Dedifferentiated amniotic fluid mesenchymal stem cell (primary cell): ENCODE measurements around the gene UPK3B.
"Not testable (repeated sequence)": the region's sequence is repeated elsewhere in the genome, so short reads cannot be mapped to it uniquely, and the experiment has no call there.

Experiments
- DNase-seq: peaks from one replicate; pipeline ENCODE4 v3.0.0-alpha.2; 2016; ENCODE audit errors: extremely low spot score

Gene UPK3B

DNA sequence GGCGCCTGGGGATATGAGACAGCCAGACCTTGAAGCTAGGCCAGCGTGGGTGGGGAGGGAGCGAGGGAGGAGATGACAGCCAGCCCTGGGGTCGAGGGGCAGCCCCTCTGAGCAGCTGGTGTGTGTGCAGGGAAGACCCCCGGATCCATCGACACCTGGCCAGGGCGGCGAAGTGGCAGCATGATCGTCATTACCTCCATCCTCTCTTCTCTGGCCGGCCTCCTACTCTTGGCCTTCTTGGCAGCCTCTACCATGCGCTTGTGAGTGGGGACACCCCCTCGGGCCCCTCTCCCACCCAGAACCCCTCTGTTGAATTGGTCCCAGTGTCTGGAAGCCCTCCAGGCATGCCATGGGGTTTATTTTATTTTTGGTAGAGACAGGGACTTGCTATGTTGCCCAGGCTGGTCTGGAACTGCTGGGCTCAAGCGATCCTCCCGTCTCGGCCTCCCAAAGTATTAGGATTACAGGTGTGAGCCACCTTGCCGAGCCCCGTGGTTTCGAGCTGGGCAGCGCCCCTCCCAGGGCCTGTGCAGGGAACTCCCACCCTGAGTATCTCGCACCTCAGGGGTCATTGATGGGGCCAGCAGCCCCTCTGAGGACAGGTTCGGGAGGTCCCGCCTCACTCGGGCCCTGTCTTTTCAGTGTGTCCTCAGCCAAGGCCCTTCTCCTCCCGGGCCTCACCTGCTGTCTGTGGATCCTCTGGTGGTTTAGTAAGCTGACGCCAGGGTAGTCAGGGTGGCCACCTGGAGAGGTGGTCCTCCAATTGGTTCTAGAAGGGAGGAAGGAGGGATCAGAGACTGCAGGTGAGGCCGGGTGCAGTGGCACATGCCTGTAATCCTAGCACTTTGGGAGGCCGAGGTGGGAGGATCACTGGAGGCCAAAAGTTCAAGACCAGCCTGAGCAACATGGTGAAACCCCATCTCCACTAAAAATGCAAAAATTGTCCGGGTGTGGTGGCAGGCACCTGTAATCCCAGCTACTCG, 3.8 kb downstream of the UPK3B start:
- DNase-seq, result no peak

DNA sequence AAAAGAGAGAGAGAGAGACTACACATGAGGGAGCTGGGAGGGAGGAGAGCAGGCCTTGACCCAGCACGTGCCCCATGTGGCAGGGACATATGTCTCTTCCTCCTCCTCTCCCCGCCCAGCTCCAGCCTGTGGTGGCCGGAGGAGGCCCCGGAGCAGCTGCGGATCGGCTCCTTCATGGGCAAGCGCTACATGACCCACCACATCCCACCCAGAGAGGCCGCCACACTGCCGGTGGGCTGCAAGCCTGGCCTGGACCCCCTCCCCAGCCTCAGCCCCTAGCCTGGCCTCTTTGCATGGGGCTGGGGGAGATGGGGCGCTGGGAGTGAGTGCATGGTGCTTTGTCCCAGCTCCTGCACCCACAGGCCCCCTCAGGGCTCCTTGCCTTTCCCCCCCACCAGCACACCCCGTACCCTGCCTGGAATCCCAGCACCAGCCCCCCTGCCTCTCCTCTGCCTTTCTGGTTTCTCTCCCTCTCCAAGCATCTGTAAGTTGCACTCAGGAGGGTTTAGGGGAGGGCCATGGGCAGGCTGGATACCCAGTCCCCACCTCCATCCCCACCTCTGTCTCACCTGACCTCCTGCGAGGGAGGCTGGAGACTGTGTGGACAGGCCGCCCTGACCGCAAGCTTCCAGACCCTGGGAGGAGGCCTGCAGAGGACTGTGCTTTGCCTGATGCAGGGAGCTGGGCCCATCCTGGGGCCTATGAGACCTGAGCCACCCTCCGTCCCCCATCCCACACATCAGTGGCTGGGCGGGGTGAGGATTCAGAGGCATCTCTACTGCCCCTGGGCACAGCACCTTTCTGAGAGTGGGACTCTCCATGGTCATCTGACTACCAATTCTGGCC, 4.8 kb downstream of the UPK3B start:
- DNase-seq, result no peak

DNA sequence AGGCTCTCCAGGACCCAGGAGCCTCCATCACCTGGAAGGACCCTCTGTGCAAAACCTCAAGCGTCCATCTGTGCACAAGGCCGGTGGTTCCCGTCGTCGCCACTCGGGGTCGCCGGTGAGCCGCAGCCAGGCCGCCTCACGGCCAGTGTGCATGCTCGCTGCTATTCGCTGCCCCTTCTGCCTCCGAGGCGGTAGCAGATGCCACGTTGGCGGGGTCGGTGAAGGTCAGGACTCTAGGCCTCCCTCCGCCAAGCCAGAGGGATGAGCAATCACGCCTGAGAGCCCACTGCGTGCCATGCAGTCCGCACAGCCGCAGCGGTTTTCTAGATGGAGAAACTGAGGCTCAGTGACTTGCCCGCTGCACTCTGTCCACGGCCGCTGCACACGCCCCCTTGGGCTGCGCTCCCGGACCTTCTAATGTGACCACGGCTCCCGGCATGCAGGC, 5.7 kb downstream of the UPK3B start:
- DNase-seq, result no peak

DNA sequence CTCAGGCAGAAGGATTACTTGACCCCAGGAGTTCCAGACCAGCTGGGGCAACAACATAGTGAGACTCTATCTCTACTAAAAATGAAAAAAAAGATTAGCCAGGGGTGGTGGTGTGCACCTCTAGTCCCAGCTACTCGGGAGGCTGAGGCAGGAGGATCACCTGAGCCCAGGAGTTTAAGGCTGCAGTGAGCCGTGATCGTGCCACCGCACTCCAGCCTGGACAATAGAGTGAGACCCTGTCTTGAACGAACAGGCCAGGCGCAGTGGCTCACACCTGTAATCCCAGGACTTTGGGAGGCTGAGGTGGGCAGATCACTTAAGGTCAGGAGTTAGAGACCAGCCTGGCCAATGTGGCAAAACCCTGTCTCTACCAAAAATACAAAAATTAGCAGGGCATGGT, 6.6 kb downstream of the UPK3B start:
- DNase-seq, result not testable (repeated sequence)

DNA sequence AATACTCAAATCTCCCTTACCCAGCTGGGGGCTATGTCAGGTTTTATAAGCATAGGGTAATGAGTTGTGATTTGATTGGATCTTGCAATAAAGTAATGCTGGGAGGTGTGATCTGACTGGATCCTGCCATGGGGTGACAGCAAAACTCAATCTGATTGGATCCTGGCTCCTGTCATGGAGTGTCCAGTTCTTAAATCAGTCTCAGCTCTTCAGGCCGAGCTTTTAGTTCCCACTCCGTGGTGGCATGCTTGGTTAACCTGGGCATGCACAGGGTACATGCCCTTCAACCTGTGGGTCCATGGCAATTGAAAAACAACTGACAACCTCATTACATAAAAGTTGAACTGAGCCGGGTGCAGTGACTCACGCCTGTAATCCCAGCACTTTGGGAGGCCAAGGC, 15.8 kb downstream of the UPK3B start:
- not testable (repeated sequence) for DNase-seq

DNA sequence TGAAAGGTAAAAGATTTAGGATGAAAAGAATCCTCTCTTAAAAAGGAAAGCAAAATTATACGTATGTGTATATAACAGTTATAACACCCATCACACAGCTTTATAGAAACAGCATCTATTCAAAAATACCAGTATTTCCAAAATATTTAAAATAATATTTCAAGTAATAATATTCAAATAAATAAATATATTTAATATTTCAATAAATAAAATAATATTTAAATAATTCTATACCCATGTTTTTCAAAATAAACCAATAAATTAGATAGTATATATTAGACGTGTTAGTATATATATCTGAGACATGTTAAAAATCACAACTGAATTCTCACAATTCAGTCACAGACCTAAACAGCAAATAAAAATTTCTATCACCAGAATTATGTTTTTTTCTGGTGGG, 21.3 kb downstream of the UPK3B start:
- not testable (repeated sequence) for DNase-seq

DNA sequence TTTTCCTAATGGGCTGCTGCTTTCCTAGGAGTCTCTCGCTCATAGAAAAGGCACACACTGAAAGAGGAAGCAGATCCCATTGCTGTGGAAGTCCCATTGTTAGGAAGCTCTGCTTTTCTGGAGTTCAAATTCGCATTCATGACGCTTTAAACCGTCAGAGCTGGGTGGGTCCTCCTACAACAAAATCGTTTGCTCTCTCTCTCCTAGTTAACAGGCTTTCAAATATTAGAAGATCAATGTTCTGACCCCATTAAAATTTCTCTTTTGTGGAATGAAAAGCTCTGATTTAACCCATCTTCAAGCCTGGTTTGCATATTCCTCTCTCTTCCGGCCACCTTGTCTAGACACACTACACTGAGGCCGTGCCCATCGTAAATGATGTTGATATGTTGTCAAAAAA, 32.8 kb downstream of the UPK3B start, which contains the start of gene SPDYE16:
TSS of gene SPDYE16 (minus strand) at position 101 of the 400 bp plus-strand sequence. CDS start 1,838 bp downstream, outside the sequence.
- not testable (repeated sequence) for DNase-seq

DNA sequence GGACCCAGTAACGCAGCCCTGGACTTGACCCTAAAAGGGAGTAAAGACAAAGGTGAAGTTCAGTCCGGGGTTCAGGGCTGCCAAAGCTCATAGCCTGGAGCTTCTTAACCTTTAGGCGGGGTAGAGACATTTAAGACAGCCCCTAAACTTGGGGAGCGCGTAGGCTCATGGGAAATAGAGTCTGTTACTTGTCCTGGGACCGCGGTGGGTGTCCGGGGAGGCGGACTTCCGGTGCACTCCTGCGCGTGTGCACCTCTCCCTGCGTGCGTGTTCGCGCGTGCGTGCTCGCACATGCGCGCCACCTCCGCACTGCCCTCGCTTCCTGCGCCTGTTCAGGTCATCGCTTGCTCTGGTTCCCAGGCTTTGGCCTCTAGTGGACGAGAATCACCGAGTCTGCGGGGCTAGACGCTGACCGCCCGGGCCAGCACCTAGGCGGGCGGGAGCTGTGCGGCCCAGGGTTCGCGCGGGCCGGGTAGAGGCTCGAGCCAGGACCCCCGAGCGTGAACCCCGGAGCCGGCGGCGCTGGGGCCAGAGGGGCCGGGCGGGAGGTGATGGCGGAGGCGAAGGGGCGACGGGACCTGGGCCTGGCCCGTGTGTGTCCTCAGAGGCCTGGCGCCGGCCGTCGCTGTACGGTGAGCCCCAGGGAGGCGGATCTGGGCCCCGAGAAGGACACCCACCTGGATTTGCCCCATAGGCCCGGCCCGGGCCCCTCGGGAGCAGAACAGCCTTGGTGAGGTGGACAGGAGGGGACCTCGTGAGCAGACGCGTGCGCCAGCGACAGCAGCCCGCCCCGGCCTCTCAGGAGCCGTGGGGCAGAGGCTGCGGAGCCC, 38.9 kb downstream of the UPK3B start:
- peak; percentile 66 for DNase-seq

DNA sequence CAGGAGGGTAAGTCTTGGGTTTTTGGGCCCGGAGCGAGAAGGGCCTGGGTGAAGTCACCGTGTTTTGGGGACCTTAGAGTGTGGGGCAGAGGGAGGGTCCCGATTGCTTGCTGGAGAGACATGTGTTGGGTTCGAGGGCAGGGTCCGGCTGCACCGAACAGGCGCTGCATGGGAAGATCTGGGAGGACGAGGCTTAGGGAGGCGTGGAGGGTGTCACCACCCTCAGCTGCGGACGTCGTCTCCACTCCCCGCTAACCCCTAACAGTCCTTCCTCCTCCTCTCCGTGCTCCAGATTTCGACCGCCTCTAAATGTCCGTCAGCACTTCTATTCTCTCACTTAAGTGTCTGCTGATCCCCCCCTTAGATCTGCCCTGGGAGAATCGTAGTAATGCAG, 39.5 kb downstream of the UPK3B start:
- not testable (repeated sequence) for DNase-seq

DNA sequence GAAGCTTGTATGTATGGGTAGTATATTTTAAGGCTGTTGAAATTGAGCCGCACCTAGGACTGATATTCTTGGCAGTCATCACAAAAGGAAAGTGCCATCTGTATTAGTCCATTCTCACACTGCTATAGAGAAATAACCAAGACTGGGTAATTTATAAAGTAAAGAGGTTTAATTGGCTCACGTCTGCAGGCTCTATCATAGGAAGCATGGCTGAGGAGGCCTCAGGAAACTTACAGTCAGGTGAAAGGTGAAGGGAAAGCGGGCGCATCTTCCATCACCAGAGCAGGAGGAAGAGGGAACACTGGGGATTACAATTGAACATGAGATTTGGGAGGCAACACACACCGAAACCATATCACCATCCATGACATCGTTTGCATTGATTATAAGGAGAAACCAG, 41.6 kb downstream of the UPK3B start:
- not testable (repeated sequence) for DNase-seq

DNA sequence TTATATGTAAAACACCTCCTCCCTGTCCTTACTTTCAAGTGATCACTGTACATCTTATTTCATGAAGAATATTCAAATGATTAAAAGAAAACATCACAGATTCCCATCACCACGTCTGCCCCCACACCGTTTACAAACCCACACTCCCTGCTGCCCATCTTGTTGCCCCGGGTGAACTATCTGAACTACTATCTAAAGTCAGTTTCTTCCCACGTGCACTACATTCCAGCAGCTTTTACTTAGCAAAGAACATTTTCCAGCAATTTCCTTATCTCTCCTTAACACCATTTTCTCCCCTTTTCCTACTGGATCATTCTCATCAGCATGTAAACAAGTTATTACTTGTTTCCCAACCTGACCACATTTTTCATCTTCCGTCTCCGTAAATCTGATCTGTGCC, 49.3 kb downstream of the UPK3B start:
- not testable (repeated sequence) for DNase-seq

DNA sequence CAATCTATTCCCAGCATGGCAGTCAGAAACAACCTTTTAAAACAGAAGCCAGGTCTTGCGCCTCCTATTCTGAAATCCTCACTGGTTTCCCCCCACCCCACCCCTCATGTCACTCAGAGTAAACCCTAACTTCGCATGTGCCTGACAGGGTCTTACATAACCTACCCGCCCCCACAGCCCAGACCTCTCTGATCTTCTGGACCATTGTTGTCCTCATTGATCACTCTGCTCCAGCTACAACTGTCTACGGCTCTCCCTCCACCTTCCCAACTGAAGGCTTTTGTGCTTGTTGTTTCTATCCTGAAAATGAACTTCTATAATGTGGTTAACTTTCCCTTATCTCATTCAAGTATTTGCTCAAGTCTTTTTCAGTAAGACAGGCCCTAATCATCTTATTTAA, 49.8 kb downstream of the UPK3B start:
- DNase-seq, result not testable (repeated sequence)

DNA sequence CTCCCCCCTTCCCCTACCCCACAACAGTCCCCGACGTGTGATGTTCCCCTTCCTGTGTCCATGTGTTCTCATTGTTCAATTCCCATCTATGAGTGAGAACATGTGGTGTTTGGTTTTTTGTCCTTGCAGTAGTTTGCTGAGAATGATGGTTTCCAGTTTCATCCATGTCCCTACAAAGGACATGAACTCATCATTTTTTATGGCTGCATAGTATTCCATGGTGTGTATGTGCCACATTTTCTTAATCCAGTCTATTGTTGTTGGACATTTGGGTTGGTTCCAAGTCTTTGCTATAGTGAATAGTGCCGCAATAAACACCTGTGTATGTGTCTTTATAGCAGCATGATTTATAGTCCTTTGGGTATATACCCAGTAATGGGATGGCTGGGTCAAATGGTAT, 51.0 kb downstream of the UPK3B start:
- DNase-seq, result not testable (repeated sequence)

DNA sequence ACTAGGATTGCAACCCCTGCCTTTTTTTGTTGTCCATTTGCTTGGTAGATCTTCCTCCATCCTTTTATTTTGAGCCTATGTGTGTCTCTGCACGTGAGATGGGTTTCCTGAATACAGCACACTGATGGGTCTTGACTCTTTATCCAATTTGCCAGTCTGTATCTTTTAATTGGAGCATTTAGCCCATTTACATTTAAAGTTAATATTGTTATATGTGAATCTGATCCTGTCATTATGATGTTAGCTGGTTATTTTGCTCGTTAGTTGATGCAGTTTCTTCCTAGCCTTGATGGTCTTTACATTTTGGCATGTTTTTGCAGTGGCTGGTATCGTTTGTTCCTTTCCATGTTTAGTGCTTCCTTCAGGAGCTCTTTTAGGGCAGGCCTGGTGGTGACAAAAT, 54.6 kb downstream of the UPK3B start:
- not testable (repeated sequence) for DNase-seq
